NB4 (cell line): ENCODE data around the gene GAGE10.
"Not testable (repeated sequence)": the region's sequence is repeated elsewhere in the genome, so short reads cannot be mapped to it uniquely, and the experiment has no call there.

Experiments used
- DNase-seq: peaks from one replicate; pipeline ENCODE4 v3.0.0; 2010; ENCODE audit warnings: low read depth
- H3K4me3 ChIP-seq: one replicate; pipeline ENCODE4 v1.5.1; 2011; ENCODE audit warnings: mild to moderate bottlenecking, low read depth, low read length, moderate library complexity

GAGE10 gene

GRCh38 chrX:49345402-49345801, 42.0 kb downstream of the GAGE10 start:
- DNase-seq, H3K4me3 ChIP-seq: not testable (repeated sequence)

DNA sequence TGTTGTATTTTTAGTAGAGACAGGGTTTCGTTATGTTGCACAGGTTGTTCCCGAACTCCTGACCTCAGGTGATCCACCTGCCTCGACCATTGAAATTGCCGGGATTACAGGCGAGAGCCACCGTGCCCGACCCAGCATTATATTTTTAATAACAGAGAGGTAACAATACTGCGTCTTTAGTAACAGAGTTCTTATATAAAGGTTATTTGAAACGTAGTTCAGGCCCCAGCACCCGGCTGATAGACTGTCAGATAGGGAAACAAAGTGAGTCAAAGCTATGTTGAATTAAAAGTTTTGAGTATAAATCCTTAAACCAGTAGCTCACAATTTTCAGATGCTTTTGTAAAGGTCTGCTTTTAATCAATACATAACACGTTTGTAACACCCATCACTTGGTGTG, 42.7 kb downstream of the GAGE10 start:
- not testable (repeated sequence) for DNase-seq

More for the DNA sequence above, 42.7 kb downstream of the GAGE10 start:
- not testable (repeated sequence) for H3K4me3 ChIP-seq
